Measurements from ENCODE around the gene TEAD4.
A peak's percentile ranks its signal among the peaks of the same experiment; 100 is the strongest.
"Not testable (repeated sequence)": the region's sequence is repeated elsewhere in the genome, so short reads cannot be mapped to it uniquely, and the experiment has no call there.

The TEAD4 gene

DNA sequence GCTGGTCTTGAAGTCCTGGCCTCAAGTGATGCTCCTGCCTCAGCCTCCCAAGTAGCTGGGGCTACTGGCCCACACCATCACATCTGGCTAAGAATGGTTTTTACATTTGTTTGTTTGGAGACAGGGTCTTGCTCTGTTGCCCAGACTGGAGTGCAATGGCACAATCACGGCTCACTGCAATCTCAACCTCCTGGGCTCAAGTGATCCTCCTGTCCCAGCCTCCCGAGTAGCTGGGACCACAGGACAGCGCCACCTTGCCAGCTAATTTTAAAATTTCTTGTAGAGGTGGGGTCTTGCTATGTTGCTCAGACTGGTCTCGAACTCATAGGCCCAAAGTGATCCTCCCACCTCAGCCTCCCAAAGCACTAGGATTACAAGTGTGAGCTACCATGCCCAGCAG is 89.3 kb downstream of the TEAD4 start:
- no peak for DNase-seq (ENCODE audit: low read depth, low spot score)

DNA sequence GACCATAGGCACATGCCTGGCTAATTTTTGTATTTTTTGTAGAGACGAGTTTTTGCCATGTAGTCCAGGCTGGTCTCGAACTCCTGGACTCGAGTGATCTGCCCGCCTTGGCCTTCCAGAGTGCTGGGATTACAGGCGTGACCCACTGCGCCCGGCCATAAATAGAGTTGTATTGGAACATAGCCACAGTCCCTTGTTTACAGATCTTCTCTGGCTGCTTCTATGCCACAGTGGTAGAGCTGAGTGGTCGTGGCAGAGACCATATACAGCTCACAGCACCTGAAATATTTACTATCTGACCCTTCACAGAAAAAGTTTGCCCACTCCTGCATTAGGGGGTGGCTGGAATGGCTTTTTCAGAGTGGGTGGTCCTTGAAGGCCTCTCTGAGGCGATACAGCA is 90.0 kb downstream of the TEAD4 start:
- no peak for DNase-seq (ENCODE audit: low read depth, low spot score)

DNA sequence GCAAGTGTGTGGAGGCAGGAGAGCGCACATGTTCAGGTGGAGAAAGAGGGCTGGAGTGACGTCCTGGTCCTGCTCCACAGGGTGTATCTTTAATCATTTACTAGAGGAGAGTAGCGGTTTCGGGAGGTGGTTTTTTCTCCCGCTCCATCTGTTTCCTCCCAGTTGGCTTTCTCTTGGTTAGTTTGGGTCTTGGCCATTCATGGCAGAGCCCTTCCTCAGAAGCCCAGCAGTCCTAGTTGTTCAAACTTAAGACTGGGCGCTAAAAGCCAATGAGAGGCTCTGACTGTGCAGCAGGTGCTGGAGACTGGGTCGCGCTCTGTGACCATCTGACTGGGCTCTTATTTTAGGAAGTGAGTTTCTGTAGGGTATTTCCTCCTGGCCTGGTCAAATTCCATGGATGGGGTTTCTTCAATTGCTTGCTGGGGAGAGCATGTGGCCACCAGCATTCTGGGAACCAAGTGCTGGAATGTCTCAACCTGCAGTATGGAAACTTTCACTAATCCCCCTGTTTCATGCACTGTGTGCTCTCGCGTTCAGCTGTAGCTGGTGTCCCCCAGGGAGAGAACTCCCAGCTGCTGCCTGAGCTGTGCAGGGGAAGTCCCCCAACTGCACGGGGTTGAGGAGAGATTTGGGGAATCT is 90.5 kb downstream of the TEAD4 start:
- no peak for DNase-seq (ENCODE audit: low read depth, low spot score)

DNA sequence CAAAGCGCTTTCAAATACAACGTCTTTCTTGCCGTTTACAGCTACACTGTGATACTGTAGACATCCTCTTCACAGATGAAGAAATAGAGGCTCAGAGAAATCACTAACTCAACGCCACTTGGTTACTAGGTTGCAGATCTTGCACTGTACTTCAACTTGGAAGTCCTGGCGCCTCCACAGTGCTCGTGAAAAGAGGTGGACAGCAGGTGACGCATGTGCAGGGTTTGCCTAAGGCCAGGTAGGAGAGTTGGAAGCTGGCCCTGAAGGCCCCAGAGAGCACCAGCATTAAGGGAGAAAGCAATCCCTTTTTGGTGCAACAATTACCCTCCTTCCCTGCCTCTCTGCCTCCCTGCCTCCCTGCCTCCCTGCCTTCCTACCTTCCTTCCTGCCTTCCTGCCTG is 95.2 kb downstream of the TEAD4 start:
- no peak for DNase-seq (ENCODE audit: low read depth, low spot score)

DNA sequence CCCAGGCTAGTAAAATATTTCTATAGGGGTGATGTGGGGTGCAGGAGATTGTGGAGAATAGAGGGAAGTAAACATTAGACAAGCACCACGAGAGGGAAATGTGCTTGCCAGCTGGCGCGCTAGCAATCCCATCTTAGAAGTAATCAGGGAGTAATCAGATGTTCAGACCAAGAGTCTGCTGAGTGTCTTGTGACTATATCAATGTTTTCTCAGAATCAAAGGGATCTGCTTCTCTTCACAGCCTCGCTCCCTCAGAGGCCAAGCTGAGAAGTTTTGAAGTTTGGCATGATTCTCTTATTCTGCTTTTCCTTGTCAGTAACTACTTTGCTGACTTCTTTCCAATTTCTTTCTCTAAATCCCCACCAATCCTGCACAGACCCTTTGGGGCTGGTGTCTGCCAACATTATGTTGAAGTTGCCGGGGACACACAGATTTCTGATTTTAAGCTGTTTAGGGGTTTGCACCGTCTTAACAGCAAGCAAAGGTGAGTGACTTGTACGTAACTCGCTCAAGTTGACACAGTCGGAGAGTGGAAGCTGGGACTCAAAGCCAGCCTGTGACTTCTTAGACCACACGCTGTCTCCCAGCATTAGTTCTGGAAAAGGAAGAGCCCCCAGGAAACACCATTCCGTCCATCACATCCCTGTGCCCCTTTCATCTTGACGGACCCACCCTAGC is 96.0 kb downstream of the TEAD4 start:
- DNase-seq (ENCODE audit: low read depth, low spot score) = no peak

DNA sequence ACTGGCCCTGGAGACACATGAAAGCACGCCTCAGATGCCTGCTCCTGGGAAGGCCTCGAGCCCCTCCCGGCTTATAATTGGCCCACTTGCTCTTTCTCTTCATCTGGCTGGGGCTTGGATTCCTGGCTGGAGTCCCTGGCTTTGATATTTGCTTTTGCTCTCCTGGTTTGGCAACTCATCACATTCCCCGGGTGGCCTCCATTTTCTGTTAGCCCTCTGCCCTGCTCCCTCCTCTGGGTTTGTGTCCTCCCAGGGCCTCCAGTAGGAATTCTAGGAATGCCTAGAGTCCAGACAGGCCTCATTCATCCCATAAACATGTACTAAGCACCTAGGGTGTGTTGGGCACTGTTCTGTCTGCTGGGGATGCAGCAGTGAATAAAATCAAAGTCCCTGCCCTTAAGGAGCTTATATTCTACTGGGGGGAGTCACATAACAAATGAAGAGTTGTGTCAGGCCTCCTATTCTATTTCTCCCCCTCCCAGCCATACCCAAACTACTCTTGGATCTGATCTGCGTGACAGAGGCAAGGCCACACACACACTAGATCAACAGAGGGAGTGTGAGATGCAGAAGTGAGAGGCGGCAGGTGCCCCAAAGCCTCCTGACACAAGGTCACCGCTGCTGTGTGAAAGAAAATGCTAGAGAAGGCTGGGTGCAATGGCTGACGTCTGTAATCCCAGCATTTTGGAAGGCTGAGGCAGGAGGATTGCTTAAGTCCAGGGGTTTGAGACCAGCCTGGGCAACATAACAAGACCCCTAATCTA is 96.7 kb downstream of the TEAD4 start:
- DNase-seq (ENCODE audit: low read depth, low spot score) = no peak

DNA sequence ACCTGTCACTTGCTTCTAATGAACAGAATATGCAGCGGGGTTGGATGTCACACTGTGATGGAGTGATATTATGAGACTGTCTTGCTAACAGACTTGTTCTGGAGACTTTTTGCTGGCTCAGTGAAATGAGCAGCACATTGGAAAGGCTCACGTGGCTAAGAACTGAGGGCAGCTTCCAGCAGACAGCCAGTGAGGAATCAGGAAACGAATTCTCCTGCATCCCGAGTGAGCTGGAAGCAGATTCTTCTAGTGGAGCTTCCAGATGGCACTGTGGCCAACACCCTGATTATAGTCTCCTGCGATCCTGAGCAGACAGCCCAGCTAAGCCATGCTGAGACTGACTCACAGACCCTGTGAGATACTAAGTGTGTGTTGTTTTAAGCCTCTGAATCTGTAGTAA is 101.9 kb downstream of the TEAD4 start:
- DNase-seq (ENCODE audit: low read depth, low spot score) = no peak

DNA sequence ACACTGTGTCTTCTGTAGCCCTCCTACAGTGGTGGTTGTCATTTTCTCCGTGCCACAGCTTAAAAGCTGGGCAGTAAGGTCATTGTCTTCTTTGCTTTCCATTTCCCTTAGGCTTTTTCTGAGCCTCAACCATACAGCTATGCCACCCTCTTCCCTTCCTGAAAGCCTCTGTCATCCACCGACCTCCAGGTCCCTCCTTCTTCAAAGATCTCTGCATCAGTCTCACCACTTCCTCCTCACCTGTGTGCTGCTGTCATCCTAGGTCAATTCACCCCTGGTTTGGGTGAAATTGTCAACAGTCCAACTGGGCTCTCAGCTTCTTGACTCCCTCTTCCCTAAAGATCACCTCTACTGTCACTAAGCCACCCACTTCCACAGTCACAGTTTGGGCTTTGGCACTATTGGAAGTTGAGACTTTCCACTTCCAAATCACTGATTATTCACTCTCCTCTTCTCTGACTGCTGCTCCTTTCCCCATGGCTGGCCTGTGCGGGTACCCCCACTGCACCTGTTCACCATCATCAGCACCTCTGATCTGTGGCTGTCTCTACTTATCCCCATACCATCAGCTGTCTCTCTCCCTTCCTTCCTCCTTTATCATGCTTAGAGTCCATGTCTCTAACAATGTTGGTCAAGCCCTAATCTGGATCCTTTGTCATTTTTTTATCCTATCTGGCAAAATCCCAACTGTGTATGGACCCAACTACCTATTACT is 102.5 kb downstream of the TEAD4 start:
- no peak for DNase-seq (ENCODE audit: low read depth, low spot score)

DNA sequence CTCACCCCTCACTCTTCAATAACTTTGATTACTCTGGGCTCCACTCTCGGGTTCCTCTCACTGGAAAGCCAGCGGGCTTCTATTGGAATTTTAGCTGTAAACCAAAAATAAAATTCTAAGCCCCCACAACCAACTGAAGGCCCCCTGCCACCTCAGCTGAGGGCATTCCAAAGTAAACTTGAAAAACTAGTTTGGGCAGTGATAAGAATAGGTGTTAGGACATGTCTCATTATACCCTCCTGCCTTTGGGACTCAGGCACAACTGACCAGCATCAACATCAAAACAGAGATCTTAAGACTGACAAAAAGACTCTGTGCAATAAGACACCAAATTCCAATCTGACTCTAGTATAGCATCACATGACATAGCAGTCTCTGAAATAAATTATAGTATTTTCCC is 106.1 kb downstream of the TEAD4 start:
- DNase-seq (ENCODE audit: low read depth, low spot score) = no peak

DNA sequence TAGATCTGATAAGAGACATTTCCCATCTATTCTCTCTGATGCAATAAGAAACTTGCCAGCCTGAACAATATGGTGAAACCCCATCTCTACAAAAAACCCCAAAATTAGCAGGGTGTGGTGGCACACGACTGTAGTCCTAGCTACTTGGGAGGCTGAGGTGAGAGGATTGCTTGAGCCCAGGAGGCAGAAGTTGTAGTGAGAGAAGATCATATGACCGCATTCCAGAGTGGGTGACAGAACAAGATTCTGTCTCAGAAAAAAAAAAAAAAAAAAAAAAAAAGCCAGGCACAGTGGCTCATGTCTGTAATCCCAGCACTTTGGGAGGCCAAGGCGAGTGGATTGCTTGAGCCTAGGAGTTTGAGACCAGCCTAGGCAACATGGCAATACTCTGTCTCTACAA is 106.6 kb downstream of the TEAD4 start:
- not testable (repeated sequence) for DNase-seq (ENCODE audit: low read depth, low spot score)

DNA sequence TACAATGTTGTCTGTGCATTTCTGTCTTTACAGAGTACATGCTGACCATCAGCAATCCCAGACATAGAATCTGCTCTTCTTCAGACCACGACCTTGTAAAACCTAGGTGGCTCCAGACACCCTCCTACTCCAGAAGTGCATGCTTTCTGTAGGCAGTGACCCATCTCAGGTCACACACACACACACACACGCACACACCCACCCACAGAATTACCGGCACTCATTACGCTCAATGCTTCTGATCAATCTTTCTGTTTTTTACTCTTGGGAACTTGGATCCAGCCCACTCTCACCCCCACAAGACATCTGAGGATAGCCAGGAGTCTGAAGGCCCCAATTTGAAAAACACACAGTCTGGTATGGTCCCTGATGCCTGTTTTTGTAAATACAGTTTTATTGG is 110.5 kb downstream of the TEAD4 start:
- no peak for DNase-seq (ENCODE audit: low read depth, low spot score)

DNA sequence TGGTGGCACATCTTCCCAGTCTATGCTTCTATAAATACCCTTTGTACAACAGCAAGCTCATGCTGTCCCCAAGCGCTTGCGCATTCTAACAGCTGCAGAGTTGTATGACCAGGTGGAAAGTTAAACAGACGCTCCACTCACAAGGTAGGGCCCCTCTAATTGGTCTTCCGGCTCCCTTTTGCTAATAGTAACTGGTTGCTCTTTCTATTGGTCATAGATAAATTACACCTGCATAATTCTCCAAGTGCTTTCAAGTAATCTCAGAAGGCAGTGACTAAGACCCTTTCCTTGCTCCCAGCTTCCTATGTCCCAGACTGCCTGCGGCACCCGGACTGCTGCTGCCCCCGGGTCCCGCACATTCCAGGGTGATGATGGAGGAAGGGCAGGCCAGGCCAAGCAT is 111.9 kb downstream of the TEAD4 start:
- DNase-seq (ENCODE audit: low read depth, low spot score) = no peak

DNA sequence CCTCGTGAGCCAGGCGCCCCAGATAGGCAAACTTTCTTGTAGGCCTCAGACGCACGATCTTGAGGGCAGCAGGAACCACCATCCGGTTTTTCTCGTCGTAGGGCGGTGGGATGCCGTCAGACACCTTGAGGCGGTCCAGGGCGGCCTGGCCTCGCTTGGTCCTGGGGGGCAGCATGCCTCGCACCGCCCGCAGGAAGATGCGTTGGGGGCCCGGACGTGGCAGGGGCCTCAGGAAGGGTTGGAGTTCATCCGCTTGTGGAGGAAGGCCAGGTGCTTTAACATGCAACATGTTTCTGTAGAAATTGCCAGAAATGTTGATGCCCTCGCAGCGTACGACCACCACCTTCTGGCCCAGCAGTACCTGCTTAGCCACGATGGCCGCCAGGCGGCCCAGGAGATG is 112.5 kb downstream of the TEAD4 start:
- DNase-seq (ENCODE audit: low read depth, low spot score) = no peak

DNA sequence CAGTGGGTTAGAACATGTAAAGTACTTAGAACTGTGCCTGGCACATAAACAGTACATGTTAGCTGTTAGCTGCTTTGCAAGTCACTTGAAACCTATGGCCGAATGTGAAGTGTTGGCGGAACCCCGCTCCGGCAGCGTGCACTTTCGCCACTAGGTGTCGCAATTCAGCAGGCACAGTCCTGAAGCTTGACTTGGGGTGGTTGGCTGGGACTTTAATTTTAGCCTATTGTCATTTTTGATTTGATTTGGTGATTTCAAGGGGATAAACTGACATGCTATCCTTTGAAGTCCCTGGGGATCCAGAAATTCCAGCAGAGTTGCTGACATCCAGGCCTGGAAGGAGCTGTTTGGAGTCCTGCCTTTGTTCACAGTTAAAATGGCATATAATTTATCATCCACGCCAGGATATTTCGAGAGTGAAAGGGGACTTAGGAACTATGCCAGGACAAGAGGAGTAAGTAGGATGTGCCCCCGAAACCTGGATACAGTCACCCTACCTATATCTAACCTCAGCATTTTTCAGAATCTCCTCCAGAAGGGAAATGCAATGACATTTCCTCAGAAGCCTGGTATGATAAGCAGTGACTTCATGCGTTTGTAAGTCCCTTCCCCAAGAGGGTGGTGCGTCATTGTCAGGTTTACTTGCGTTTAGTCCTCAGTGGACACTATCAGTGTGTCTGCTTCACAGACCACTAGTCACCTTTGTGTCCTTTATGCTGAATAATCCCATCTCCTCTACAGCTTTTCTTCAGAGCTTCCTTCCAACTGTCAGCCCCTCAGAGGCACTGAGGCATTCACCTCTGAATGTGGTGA is 114.4 kb downstream of the TEAD4 start:
- DNase-seq (ENCODE audit: low read depth, low spot score) = peak; percentile 70

DNA sequence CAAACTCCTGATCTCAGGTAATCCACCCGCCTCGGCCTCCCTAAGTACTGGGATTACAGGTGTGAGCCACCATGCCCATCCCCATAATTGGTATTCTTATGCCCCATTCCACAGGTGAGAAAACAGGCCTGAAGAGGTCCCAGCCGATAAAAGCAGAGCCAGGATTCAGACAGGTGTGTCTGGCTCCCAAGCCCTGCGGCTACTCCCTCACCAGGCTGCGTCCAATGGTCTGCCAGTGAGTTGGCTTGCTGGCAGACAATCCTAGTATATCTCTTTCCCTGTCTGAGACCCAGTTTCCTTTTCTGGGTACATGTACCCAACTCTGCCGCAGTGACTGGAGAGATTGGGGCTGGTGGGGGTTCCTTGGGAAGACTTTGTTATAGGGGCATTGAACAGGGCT is 116.1 kb downstream of the TEAD4 start:
- no peak for DNase-seq (ENCODE audit: low read depth, low spot score)

DNA sequence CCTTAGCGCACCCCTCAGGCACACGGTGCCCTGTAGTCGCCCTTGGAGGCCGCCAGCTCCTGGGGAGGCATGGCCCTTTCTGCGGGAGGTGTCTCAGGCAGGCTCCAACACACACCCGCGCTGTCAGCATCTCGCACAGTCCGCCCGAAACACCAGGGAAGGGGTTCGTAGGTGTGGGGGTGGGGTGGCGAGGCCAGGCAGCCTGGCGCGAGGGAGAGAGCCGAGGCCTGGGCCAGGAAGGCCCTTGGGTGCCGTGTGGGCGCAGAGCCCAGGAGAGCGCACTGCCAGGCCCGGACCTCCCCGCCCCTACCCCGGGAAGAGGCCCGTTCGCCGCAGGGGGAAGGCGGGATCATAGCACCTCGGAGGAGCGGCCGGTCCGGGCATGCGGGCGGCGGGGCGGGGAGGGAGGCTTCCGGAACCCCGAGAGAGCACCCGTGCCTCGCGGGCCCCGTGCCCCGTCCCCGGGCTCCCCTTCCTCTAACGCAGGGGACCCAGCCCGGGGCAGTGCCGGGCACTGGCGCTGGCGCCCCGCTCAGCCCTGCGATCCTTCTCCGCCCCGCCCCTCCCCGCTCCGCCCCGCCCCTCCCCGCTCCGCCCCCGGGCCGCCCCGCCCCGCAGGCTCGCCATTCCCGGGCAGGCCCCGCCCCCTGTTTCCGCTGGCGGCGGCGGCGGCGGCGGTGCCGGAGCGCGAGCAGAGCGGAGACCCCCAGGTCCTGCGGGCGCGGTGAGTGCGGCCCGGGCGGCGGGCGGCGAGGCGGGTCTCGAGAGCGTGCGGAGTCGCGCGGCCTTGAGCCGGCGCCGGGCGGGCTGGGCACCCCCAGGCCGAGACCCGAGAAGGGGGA is 117.8 kb downstream of the TEAD4 start, which contains the start of gene TSPAN9:
Gene TSPAN9 (plus strand): TSS at position 650 of the 842 bp plus-strand sequence. CDS start 123,815 bp downstream, outside the sequence.
- DNase-seq (ENCODE audit: low read depth, low spot score) = peak; percentile 8

DNA sequence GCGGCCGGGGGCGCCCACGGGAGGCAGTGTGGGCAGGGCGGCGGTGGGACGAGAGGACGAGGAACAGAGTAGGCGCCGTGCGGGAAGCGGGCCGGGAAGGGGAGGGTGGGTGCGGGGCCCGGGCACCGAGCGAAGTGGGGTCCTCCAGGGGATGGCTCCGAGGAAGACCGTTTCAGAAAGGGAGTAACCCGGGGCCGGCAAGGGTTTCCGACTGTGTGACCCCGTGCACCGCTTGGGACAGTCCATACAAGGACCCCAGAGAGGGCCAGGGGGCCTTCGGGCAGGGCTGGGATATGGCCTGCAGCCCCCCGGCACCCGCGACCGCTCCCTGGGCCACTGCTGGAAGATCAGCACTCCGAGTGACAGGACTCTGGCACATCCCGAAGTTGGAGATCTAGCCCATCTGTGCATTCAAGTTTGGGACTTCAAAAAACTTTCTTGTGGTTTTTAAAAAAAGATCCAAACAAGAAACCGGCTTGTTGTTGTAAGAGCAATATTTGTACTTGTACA is 118.4 kb downstream of the TEAD4 start:
- DNase-seq (ENCODE audit: low read depth, low spot score) = no peak

DNA sequence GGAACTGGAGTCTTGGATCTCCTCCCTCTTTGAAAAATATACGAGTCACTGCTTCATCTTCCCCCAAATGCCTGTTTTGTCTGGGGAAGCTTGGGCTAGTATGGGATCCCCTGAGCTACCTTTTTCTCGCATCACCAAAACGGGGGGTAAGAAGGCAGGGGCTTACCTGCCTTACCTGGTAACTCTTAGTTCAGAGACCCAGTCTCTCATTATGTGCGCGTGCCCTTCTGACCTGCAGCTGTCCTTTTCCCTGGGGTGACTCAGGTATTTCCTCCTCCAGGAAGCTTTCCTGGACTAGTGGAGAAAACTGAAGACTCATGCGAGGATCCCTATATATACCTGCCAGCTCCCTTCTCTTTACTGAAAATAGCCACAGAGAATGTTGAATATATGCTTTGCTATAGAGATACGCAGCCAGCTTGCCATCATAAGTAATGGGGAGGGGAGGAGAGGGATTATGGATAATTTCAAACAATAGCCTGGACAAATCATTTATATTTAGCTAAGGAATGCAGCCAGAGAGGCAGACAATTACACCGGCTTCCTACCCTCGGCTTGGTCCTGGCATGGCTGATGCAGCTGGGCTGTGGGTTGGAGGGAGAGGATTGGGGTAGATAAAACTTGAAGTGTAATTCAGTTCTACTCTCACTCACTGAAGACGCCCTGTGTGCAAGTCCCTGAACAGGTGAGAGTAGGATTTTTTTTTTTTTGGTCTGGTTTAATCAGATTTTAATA is 119.1 kb downstream of the TEAD4 start:
- DNase-seq (ENCODE audit: low read depth, low spot score) = no peak

DNA sequence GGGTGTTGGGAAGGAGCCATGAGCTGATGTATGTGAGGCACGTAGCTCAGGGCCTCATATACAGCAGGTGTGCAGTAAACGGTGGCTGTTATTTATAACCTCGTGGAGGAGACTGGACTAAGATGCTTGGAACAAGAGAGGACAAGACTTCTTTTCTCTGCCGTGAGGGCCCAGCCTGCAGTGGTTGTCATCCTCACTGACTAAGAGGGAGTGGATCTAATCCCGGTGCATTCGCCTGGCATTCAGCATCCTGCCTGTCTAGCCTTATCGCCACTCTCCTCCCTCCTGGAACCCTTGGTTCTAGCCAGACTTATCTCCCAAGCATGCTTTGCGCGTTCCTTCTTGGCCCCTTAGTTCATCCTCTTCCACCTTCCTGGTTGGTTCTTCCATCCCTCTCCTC is 121.9 kb downstream of the TEAD4 start:
- DNase-seq (ENCODE audit: low read depth, low spot score) = no peak

All from activated CD4-positive, CD25-positive, alpha-beta regulatory T cell treated with anti-CD3 and anti-CD28 coated beads, Interleukin-2, amount 50 U/mL, for 16 hours (primary cell).